Measurements from ENCODE around the gene FAM222B. TPM values are rescaled to one million over a fixed set of nuclear protein-coding genes. Genes with fewer than 3 reads are reported as not detected.

The FAM222B gene
- total and polyA plus RNA-seq, 9 of the 15 experiments (the other 6 are each of a cell fraction or from before 2014, with no cell fraction given): 4.0 to 34.6 (median 7.5) TPM

GRCh38 chr17:28710861-28711722 is 131.5 kb downstream of the FAM222B start (continued):
- TF ChIP-seq CBX5 (IDR thresholded peaks at IDR 0.05; ENCODE audit: borderline replicate concordance, low read depth) (no peak; the same call in 1 of the 2 replicates), ETV5 (CRISPR knock-in tag; IDR thresholded peaks at IDR 0.05; ENCODE audit: low read depth) (peak; percentile 77; the same call in 1 of the 2 replicates), POLR2AphosphoS2 (IDR thresholded peaks at IDR 0.05; ENCODE audit: low read length) (peak; percentile 62; the same call in 1 of the 2 replicates), TBL1XR1 (IDR thresholded peaks at IDR 0.05; ENCODE audit: low read length in 2 of 2) (peak in 1 of 2 experiments; percentile 44; a peak in 1 of 4 replicates), MEF2A (IDR thresholded peaks at IDR 0.05; ENCODE audit: control insufficient read depth, low read depth, low read length) (no peak), U2AF1 (optimal IDR thresholded peaks at IDR 0.05; ENCODE audit: low read depth, low read length) (peak; percentile 65), TBP (optimal IDR thresholded peaks at IDR 0.05; ENCODE audit: low read depth, low read length) (peak; percentile 90), PKNOX1 (IDR thresholded peaks at IDR 0.05) (0 out of 2 replicates have a peak, but pooled peaks have one; percentile 15), HLTF (IDR thresholded peaks at IDR 0.05) (peak; percentile 37; the same call in 1 of the 2 replicates), ZNF395 (CRISPR knock-in tag; IDR thresholded peaks at IDR 0.05) (peak; percentile 93), RBM34 (IDR thresholded peaks at IDR 0.05; ENCODE audit: borderline replicate concordance, insufficient read depth, low read length) (peak; percentile 52; the same call in 1 of the 2 replicates), RNF219 (CRISPR knock-in tag; IDR thresholded peaks at IDR 0.05) (no peak), ESRRB (CRISPR knock-in tag; IDR thresholded peaks at IDR 0.05; ENCODE audit: borderline replicate concordance) (no peak), ZNF212 (CRISPR knock-in tag; IDR thresholded peaks at IDR 0.05) (no peak), MEIS2 (IDR thresholded peaks at IDR 0.05; ENCODE audit: partially characterized antibody) (no peak), SAP30 (IDR thresholded peaks at IDR 0.05; ENCODE audit: borderline replicate concordance, insufficient read depth, low read depth, low read length, poor library complexity, severe bottlenecking) (peak; percentile 11), GTF2F1 (IDR thresholded peaks at IDR 0.05; ENCODE audit: low read depth, low read length) (no peak), LARP7 (IDR thresholded peaks at IDR 0.05) (no peak), KLF1 (tag; IDR thresholded peaks at IDR 0.05) (no peak; the same call in none of the 2 replicates), RBM22 (IDR thresholded peaks at IDR 0.05; ENCODE audit: low read depth, low read length, poor library complexity, severe bottlenecking) (peak; percentile 58), CREM (IDR thresholded peaks at IDR 0.05; ENCODE audit: low read depth) (peak; percentile 39), LEF1 (IDR thresholded peaks at IDR 0.05) (no peak), NCOA4 (IDR thresholded peaks at IDR 0.05; ENCODE audit: partially characterized antibody) (no peak)

Data from K562 (cell line).